Epithelial cell of proximal tubule (primary cell): ENCODE data around the gene CWC27. TPM values are rescaled to one million over a fixed set of nuclear protein-coding genes. Genes with fewer than 3 reads are reported as not detected.

Experiments used
- DNase-seq: peaks from one replicate; pipeline ENCODE4 v3.0.0-alpha.2; 2011; ENCODE audit warnings: low read depth
- H3K4me3 ChIP-seq: 2 replicates; pipeline ENCODE4 v1.5.1; 2011; ENCODE audit warnings: low read depth, mild to moderate bottlenecking, low read length
- total RNA-seq: library from RNA; depleted of rRNA; stranded (reverse); fragments of >200 nt; gene quantifications from 2 replicates; pipeline ENCODE4 v1.2.3, GENCODE V29; 2015
- TF ChIP-seq, protein P1 (sequence below): conservative IDR thresholded peaks from 2 replicates; pipeline ENCODE4 v1.5.1; 2012; ENCODE audit warnings: low read depth, mild to moderate bottlenecking, low read length

CWC27 gene
- total RNA-seq, 1 donor from 2014 or later = 17.6 TPM

- TF ChIP-seq, protein P1, sequence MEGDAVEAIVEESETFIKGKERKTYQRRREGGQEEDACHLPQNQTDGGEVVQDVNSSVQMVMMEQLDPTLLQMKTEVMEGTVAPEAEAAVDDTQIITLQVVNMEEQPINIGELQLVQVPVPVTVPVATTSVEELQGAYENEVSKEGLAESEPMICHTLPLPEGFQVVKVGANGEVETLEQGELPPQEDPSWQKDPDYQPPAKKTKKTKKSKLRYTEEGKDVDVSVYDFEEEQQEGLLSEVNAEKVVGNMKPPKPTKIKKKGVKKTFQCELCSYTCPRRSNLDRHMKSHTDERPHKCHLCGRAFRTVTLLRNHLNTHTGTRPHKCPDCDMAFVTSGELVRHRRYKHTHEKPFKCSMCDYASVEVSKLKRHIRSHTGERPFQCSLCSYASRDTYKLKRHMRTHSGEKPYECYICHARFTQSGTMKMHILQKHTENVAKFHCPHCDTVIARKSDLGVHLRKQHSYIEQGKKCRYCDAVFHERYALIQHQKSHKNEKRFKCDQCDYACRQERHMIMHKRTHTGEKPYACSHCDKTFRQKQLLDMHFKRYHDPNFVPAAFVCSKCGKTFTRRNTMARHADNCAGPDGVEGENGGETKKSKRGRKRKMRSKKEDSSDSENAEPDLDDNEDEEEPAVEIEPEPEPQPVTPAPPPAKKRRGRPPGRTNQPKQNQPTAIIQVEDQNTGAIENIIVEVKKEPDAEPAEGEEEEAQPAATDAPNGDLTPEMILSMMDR = no peak
- DNase-seq = peak; percentile 38
- H3K4me3 ChIP-seq = no peak overlapping the region
Measured at GRCh38 chr5:65034029-65034812, 265.5 kb downstream of the CWC27 start.

DNA sequence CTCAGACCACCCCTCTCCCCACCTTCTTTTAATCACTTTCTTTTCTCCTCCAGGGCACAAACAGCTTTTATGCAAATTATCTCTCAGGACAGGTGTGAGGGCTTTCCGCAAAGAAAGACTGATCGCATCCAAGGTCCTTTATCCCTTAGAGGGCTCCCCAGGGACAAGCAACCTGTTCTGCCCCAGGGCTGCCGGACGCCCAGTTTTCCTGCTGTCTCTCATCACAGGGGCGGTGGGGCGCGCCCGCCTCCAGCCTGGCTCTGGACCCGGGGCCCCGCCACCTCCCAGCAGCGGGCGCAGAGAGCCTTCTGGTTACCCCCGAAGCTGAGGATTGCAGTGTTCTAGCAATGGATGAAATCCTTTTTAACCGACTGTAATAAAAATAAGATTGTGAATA, 266.1 kb downstream of the CWC27 start:
- TF ChIP-seq, protein P1 = no peak
- H3K4me3 ChIP-seq = peak overlapping the region; percentile 80
- no peak for DNase-seq

GRCh38 chr5:65035211-65036206, 266.8 kb downstream of the CWC27 start:
- TF ChIP-seq, protein P1 = no peak
- no peak for DNase-seq
- H3K4me3 ChIP-seq = peak overlapping the region; percentile 80

DNA sequence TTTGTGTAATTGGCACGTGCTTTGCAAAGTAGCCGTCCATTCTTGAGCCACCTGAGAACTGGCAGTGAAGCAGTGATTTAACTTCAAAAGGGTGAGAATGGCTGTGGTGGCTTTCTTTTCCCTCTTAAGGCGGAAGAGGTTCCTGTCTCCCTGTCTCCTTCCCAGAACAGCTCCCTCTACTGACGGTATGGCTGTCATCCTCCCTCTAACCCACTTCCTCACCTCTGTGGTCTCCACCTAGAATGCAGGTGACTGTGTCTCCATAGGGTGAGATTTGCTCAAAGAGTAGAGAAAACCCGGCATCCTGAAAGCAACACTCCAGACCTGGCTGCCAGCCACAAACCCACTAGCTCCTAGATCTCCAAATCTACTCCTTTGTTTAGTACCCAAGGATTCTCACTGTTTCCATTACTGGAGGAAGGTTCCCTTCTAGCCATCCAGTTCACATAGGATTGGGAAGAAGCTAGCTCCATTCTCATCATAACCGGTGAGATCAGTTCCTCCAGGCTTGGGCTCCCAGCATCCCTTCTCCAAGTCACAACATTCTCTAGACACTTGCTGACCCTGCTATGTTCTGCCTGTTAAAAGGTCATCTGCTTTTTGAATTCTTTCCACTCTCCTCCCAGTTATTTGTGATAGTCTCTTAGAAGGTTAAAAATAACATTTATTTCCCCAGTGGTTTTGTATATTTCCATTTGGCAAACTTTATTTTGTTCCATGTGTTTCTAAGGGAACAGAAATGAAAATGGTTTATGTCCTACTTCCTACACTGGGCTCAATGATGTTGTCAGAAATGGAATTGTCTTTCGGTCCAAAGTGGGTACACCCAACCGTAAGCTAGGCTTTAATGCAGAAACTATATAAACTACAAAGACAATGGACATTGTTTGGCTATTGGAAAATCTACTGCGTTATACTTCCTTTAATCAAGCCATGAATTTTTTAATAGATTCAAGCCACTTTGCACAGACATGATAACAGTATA, 269.4 kb downstream of the CWC27 start:
- TF ChIP-seq, protein P1 = peak; percentile 64
- no peak for DNase-seq
- no peak overlapping the region for H3K4me3 ChIP-seq

DNA sequence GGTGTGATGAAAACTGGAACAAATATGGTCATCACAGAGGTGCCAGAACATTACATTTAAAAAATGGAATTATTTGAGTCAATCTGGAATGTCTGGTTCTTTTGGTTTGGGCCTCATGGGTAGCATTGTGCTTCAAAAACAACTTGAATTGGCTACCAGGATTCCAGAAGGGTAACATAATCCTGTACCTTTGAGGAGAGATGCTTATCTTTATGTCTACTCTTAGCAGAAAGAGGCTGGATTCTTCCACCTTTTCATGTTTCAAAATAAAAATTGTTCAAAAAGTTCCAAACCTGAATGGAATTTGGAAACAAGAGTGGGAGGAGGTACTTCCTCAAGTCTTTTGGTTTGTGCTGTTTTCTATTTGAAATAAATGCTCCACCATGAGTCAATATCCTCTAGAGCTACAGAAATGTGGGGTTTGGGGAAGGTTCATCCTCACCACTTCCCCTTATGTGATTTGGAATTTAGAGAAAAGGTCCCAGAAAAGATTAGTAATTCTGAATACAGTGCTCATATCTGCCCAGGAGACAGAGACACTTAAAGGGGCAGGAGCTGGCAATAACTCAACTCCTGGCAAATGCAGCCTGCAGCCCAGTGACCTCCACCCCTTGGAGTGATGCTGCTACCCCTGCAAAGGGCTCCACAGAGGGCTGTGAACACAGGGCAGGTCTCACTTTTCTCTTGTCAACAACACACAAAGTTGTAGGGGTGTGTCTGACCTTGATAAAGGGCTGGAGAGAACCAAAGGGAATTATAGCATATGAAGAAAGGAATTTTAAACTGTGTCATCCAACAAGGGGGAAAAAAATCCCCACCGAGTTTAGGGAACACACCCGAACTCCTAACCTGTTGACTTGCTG, 272.8 kb downstream of the CWC27 start:
- H3K4me3 ChIP-seq = no peak overlapping the region
- TF ChIP-seq, protein P1 = no peak
- DNase-seq = no peak
